Uterus (tissue), 2 donors: ENCODE results near the gene FAM120B.

ENCODE experiments used
- CTCF ChIP-seq, 4 experiments: fragments of 200-600 bp in 2 of 4; fragments of 450-650 bp in 2 of 4; sonication (generic) in 2 of 4; IDR thresholded peaks; one replicate each; pipeline ENCODE4 v1.5.1; 2016 to 2019; ENCODE audit warnings: antibody characterized with exemption in 4 of 4, mild to moderate bottlenecking in 2 of 4, moderate library complexity in 1 of 4
- POLR2A ChIP-seq, 2 donors: fragments of 450-650 bp; IDR thresholded peaks; one replicate each; pipeline ENCODE4 v1.6.1; 2016; ENCODE audit warnings: antibody characterized with exemption in 2 of 2, mild to moderate bottlenecking in 1 of 2, moderate library complexity in 1 of 2

- TF ChIP-seq POLR2A (IDR thresholded peaks at IDR 0.05) (no peak), CTCF (IDR thresholded peaks at IDR 0.05) (no peak)
Observed at GRCh38 chr6:170443151-170443662, 136.6 kb downstream of the FAM120B start.
